HG03342 (cell line): ENCODE measurements around the gene SCN9A.
"Not testable (repeated sequence)": the region's sequence is repeated elsewhere in the genome, so short reads cannot be mapped to it uniquely, and the experiment has no call there.

Experiments used
- ATAC-seq: cut with Tn5 transposase; IDR thresholded peaks from one replicate; pipeline ENCODE4 v1.9.1; 2021; ENCODE audit warnings: mild to moderate bottlenecking, moderate library complexity; ENCODE audit not compliant: unreplicated experiment

SCN9A gene

DNA sequence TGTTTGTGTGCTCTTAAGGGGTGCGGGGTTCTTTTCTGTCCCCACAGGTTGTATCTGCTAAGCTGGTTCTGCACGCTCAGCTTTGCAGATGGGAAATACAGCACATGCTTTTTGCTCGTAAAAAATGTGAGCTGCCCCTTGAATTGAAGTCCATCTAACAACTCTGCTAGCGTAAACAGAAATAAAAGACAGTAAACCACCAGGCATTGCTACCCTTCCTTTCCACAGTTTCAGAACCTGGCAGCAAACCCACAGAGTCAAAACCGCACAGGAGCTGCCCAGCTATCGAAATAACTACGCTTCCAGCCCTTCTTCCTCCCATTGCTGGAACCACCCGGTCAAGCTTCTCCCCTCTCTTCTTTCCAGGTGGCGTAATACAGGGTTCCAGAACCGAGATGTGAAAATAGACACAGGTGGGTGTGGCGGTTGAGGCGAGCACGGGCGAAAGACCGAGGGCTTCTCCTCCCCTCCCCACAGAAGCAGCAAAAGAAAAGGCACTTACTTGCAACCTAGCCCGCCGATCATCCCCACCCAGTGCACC lies 479 bp downstream of the SCN9A start:
- ATAC-seq = peak; percentile 16

DNA sequence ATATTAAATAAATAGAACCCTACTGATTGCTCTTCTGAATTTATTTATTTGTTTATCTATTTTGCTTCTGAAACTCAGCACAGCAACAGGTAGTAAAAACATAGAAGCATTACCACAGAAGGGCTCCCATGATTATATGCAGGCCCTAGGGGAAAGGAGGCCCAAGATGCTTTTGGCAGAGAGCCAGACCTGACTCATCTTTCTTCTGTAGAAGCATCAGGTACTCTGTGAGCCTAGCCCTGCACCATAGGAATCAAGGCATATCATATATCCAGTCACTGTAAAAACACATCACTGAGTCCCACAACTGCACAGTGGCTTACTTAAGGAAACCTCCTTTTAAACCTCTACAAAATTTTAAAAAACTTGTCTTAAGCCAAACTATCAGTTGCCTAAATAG lies 1.8 kb downstream of the SCN9A start:
- no peak for ATAC-seq

DNA sequence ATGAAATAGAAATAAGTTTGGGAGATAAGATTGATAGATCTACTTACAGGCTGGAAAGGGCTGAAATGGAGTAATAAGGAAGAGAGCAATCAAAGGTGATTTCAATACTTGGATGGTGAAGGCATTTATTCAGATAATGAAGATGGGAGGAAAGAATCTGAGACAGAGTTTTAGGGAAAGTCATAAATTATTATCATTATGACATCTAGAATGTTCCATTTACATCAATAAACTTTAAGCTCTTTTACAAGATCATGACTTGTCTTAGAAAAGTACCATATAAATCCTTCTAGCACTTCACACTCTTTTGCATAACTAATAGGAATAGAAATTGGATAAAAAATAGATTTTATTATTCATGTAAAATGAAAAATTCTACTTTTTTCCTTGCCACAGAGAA lies 2.2 kb downstream of the SCN9A start:
- ATAC-seq = no peak

DNA sequence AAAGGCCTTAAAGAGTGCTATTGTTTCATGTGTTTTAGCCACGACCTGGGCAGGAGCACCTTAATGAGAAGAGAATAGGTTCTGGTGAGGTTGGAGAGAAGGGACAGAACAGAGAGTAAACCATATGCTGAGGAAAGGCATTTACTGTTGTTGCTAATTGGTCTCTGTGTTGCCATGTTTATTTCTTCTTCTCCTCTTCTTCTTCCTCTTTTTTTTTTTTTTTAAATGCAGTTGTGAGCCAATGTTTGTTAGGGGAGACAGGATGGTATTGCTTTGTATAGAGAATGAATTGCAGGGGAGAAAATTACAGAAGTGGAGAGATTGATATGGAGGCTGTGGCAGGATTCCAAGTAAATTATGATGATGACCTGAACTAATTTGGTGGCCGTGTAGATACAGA lies 2.6 kb downstream of the SCN9A start:
- no peak for ATAC-seq

DNA sequence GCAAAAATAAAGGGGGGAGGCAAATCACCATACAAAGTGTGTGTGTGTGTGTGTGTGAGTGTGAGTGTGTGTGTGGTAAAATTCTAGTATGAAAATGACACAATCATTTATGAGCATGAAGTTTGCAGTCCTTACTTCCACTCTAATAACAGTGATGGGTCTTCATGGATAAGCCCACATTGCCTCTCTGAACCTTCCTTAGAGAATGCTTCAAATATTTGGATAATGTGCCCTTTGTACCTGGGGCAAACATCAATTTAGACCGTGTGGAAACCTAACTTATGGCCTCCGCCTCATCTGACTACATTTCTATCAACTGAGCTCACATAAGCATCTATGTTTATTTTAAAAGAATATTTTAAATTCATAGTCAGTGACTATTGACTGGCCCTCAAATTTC lies 3.7 kb downstream of the SCN9A start:
- ATAC-seq = no peak

DNA sequence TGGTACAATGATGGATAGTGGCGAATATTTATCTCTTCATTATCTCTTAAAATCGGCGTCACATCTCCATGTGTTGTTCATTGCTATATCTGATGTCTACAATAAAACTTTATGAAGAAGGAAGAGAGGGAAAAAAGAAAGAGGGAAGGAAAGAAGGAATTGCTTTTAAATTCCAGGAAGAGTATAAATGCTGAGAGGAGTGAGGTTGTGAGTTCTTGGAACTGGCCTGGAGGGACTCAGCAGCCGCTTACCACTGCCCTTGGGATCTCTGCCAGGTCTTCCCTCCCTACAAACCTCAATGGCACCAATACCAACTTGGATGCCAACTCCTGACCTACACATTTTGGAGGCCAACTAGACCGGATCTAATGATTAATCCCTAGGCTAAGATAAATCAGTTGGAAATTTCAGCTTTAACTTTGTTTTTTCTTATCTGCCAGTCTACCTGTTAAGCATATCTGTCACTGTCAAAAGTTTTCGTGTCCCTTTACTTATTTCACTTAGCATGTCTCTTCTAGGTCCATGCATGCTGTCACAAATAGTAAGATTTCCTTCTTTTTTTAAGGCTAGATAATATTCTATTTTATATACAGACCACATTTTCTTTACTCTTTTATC lies 9.8 kb downstream of the SCN9A start:
- no peak for ATAC-seq

DNA sequence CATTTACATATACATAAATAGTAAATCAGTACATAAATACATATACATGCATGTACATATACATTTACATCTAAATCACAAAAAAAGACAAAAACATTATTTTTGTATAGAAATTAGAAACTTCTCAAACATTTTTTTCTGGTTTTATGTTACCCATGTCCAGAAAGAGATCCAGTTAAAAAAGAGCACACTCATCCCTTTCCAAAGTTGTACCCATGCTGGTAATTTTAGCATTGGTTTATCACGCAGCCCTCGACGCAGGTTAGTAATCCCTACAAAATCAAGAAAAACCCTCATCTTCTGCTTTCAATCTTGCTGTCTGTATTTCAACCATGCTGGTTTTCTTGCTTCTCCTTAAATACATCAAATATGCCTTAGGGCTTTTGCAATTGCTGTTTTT lies 10.5 kb downstream of the SCN9A start:
- ATAC-seq = no peak

DNA sequence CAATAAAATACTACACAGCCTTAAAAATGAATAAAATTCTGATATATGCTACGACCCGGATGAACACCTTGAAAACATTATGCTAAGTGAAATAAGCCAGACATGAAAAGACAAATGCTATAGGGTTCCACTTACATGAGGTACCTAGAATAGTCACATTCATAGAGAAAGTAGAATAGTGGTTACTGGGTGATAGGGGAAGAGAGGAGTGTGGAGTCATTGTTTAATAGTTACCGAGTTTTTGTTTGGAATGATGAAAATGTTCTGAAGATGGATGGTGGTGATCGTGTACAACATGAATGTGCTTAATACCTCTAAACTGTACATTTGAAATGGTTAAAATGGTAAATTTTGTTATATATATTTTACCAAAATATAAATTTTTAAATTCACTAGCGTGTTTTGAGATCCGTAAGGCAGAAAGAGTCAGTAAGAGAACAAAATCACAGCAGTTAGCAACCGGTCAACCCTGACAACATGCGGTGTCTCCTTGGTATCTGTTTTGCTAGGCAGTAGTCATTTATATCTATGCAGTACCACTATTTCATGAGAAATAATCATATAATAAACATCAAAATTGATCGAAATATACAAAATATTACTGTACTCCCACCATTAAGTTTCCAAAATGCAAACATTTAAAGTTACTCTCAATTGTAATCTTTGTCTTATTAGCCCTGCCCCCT lies 11.1 kb downstream of the SCN9A start:
- ATAC-seq = no peak

DNA sequence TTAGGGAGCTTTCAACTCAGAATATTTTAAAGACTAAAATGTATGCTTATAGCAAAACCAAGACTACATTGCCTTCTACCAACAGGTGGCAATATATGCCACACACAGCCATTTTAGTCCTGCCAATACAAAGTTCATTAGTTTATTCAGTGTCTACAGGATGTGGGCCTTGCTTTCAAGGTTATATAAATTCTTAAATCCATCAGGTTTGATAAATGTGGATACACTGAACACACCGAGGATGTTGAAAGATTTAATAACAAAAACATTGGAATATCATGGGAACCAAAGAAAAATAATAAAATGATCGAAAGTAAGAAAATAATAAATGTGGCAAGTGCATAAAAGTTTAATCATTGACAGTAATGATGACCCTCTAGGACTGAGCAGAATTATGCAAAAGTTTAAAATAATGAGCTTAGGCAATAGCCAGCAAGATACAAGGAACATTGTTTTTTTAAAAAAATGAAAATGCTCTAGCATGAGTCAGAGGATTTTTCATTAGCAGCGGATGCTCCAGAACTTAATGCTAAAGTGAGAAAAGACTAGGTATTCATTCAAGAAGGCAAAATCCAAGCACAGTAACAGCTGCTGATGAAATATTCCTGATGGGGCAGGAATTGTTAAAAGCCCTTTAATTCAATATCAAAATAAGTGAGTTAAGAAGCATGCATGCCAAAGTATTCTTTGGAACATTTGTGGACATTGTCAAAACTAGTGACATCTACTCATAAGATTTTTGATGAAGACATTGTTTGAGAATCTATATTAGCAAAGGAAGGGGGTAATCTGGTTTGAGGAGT lies 14.2 kb downstream of the SCN9A start:
- ATAC-seq = no peak

DNA sequence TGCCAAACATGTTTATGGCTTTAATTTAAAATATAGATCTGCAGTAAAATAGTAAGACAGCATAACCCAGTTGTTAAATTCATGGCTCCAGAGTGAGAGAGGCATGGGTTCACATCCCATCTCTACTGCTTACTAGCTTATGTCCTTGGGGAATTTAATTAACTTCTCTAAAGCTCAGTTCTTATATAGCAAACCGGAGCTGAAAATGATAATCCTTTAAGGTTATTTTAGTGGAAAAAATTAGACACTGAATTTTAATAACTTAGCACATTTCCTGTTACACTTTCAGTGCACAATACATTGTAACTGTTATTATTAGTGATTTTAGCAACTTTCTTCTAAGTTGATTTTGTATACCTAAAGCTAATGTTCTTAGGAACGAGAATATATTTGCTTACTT lies 14.8 kb downstream of the SCN9A start:
- ATAC-seq = no peak

DNA sequence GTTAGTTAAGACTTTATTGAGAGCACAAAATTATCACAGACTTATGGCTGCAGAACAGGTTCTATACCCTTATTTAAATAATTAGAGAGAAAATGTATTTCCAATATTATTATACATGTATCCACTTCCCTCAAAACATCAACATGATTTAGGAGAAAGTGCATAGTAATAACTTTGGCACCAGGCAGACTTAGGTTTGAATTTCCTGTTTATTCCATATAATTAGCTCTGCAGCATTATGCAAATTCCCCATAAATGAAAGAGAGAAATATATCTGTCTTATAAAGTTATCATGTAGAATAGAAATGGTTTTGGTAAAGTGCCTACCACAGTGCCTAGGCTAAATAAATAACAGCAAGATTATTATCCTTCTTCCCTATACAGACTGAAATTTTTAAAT lies 15.3 kb downstream of the SCN9A start:
- ATAC-seq = no peak

DNA sequence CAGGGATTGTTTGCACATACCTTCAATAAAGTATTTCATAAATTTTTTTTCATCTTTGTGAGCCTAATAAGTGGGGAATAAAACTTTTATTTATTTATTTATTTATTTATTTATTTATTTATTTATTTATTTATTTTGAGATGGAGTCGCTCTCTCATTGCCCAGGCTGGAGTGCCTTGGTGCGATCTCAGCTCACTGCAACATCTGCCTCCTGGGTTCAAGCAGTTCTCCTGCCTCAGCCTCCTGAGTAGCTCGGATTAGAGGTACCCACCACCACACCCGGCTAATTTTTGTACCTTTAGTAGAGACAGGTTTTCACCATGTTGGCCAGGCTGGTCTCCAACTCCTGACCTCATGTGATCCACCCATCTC lies 17.8 kb downstream of the SCN9A start:
- ATAC-seq = not testable (repeated sequence)

DNA sequence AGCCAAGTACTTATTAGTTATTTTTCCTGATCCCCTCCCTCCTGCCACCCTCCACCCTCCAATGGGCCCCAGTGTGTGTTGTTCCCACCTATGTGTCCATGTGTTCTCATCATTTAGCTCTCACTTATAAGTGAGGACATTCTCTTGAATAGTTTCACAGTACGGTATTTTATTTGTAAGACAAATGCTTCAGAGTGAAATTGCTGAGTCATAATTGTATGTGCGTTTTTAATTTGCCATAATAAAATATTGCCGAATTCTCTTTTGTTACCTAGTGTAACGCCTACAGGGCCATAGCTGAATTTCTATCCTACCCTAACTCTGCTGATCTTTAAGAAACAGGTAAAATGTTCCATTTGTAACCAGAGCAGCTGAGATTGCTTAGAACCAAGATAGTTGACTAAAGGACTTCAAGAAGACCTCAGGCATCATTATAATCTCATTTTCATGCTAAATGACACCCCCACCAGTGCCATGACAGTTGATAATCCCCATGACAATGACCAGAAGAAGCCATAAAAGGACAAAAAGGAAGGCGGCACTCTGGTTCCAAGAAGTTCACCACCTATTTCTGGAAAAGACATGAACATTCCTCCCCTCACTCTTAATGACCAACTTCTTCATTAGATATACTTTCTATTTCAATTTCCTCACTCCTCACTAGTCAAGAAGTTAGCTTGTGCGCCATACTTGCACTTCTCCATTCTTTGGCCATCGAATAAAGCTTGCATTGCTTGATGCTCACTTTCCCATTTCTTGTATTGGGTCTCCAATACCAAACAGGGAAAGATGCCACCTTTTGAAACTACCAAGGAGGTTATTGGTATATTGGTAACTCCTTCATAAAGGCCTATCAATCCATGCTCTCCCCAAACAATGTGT lies 18.4 kb downstream of the SCN9A start:
- ATAC-seq = no peak

DNA sequence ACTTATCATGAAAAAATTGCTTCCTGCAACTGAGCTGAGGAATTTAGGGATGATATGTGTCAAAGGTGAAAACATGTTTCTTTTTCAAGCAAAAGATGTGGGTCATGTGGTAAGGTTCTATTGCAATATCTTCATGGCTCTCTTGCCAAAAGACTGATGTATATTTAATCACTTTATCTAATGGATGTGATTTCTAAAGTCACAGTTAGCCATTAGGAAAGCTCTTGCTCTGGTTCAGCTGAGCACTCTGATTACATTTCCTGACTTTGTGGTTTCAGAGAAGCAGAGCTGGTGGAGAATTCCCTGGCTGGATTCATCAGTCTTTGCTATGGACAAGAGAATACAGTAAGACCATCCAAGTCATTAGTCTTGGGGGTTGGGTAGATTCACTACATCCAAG lies 24.4 kb downstream of the SCN9A start:
- no peak for ATAC-seq

DNA sequence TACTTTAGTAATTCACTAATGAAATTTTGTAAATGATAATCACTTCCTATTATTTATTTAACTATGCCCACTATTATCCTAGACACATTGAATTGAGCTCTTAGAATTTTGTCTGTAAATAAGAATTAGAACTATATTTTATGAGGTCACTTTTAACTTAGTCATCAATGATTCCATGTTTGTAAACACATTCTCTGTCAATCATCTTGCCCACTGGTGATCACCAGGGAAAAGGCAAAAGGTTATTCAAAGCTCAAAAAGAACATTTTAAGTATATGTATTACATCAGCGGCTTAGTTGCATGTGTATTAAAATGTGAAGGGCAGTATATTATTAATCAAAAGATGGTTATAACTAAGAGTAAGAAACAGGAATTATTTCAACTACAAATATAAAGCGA lies 25.2 kb downstream of the SCN9A start:
- no peak for ATAC-seq

DNA sequence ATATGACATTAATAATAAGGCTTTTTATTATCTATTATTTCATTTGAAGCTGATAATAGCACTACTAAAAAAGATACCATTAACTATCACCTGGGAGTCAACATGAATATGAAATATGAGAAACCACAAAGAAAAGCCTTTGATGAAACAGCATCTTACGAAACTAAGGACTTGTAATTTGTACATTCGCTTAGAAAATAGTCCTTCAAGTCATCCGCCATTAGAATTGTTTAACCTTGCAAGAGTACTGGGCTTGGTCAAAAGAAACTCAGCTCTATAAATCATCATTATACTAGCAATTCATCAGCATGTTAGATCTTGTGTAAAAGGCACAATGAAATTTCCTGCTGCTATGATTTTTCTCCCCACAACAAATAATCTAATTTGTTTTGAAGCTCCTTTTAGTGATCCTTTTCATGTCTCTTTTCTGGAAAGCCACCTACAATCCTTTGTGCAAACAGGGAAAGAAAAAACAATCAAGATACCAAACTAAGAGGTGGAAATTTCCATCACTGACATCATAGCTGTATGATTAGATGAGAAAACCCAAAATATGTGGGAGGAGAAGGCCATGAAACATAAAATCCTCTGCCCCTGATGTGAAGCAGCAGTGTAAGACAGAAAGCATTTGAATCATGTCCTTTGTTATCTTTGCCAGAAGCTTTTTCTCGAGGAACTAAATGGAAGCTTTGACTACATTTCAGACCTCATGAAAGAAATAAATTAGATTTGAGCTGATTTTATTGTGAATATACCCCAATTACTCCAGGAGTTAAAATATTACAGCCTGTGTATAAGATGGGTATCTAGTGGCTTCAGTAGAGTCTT lies 31.2 kb downstream of the SCN9A start:
- no peak for ATAC-seq

DNA sequence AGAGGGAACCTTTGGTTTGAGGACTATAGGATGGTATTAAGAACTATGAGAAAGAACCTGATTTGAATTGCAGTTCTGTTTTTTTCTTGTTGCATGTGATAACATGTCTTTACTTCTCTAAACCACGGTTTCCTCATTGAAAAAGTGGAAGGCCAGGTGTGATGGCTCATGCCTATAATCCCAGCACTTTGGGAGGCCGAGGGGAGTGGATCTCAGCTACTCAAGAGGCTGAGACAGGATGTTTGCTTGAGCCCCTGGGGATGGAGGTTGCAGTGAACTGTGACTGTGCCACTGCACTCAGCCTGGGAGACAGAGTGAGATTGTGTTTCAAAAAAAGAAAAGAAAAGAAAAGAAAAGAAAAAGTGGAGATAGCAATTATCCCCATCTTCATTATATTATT lies 32.3 kb downstream of the SCN9A start:
- ATAC-seq = no peak

DNA sequence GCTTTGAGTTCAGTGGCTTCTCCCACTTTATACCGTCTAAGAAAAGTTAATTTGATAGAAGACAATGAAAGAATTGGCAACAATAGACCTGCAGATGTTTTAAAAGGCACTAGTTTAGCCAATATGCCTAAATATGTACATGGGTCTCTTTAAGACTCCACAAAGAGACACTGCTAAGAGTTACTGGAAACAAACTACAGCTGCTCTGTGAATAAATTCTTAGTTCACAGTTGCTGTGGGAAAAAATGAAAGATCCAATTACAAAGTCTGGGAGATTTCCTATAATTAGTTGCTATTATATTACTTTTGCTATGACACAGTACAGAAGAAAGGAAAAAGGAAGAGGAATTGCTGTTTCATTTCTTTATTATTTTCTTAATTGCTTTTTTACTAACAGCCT lies 34.3 kb downstream of the SCN9A start:
- no peak for ATAC-seq

DNA sequence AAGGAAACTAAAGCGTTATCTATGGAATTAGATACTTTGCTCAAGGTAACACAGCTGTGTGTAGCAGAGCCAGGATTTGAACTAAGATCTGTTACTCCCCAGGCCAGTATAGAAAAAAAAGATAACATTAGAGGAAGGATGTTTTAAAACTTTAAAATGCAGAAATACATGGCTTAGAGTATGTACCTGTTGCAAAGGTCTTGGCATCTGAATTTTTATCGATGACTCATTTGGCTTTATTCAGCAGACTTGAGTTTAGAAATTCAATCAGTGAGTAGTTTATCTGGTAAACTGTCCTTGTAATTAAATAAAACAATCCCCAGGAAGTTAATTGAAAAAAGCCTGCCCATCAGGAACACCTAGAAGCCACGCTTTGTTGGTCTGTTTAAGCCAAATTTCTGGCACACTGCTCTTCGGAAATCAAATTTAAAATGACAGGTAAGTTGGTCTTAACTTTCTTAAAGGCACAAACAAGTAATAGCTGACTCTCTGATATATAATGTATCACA lies 36.9 kb downstream of the SCN9A start:
- ATAC-seq = no peak

DNA sequence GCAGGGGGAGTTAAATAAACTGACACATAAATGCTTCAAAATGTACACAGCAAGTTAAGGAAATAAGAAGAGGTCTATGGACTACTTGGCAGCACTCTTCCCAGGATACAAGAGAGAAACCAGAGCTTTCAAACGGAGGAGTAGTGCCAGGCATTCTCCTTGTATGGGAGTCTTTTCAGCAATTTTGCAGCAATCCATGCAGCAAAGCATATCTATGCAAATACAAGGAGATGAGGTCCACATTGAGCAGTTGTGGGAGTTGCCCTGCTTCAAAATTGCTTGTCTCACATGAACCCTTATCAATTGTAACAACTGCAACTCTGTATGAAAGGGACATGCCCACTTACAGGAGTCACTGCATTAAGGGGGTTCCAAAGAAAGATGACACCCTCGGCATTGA lies 37.8 kb downstream of the SCN9A start:
- ATAC-seq = no peak
